Endothelial cell of umbilical vein (primary cell): ENCODE results near the gene NOXA1. TPM values are rescaled to one million over a fixed set of nuclear protein-coding genes. Genes with fewer than 3 reads are reported as not detected.
A peak's percentile ranks its signal among the peaks of the same experiment; 100 is the strongest.

Experiments used
- Bru-seq: library from RNA; stranded (reverse); fragments of 400-500 nt; gene quantifications from one replicate; lab custom pipeline; 2021; lab: Mats Ljungman, UMichigan
- BruChase-seq, 2 experiments: library from RNA; stranded (reverse); fragments of 400-500 nt; gene quantifications; one replicate each; lab custom pipeline; 2021; lab: Mats Ljungman, UMichigan
- BruUV-seq: library from RNA; stranded (reverse); fragments of 400-500 nt; replicated peaks from 2 replicates; lab custom pipeline; 2021; lab: Mats Ljungman, UMichigan
- CTCF ChIA-PET: fragments of 300-600, 350-600 bp; sonication (Branson Sonifier 250); formaldehyde crosslinking; loops from one replicate; lab custom pipeline; 2021; ENCODE audit warnings: antibody characterized with exemption, inconsistent platforms; lab: Charles Lee
- POLR2A ChIA-PET: fragments of 300-600, 350-600 bp; sonication (Branson Sonifier 250); formaldehyde crosslinking; loops from one replicate; lab custom pipeline; 2021; ENCODE audit warnings: antibody characterized with exemption, inconsistent platforms; lab: Charles Lee
- DNase-seq: peaks from one replicate; pipeline ENCODE4 v3.0.0-alpha.2; 2011; ENCODE audit warnings: low read depth, low spot score
- FAIRE-seq: peaks from 2 replicates; lab custom pipeline; 2011; peaks lifted over from hg19 to GRCh38; lab: Jason Lieb, UNC
- H2AFZ ChIP-seq: 2 replicates; pipeline ENCODE4 v1.6.0; 2012; ENCODE audit warnings: low read depth, low read length, control low read depth, inconsistent platforms
- H3K27ac ChIP-seq: 2 replicates; pipeline ENCODE4 v1.5.1; 2011; ENCODE audit warnings: low read depth, mild to moderate bottlenecking, control low read depth, low read length, moderate library complexity; ENCODE audit not compliant: insufficient read depth
- H3K27me3 ChIP-seq, 2 experiments: 2 replicates each; pipeline versions ENCODE4 v1.6.0 to v1.6.1; 2011; ENCODE audit warnings: low read length in 2 of 2, mixed read lengths in 1 of 2; ENCODE audit not compliant: control insufficient read depth in 2 of 2, insufficient read depth in 2 of 2
- H3K36me3 ChIP-seq, 2 experiments: 2 replicates in 1 of 2; 3 replicates in 1 of 2; pipeline ENCODE4 v1.5.1; 2011; ENCODE audit warnings: low read length in 2 of 2, mild to moderate bottlenecking in 1 of 2, moderate library complexity in 1 of 2; ENCODE audit not compliant: control insufficient read depth in 2 of 2, insufficient read depth in 2 of 2; ENCODE audit errors: extremely low read depth in 1 of 2
- H3K4me1 ChIP-seq: 3 replicates; pipeline ENCODE4 v1.5.1; 2011; ENCODE audit warnings: mild to moderate bottlenecking, low read length; ENCODE audit not compliant: control insufficient read depth, insufficient read depth; ENCODE audit errors: extremely low read depth
- H3K4me2 ChIP-seq: 2 replicates; pipeline ENCODE4 v1.6.1; 2011; ENCODE audit warnings: low read length, control low read depth, mixed read lengths; ENCODE audit not compliant: insufficient read depth
- H3K4me3 ChIP-seq, 3 experiments: fragments of 200-600 bp in 1 of 3; sonication (generic), shearing (Covaris generic) in 1 of 3; replicated peaks in 1 of 3; 2 replicates each; pipeline ENCODE4 v1.5.1; 2011 to 2016; ENCODE audit warnings: control low read depth in 3 of 3, low read length in 3 of 3, mild to moderate bottlenecking in 2 of 3, inconsistent platforms in 1 of 3, low read depth in 1 of 3, moderate library complexity in 1 of 3; ENCODE audit not compliant: insufficient read depth in 1 of 3
- H3K79me2 ChIP-seq: 2 replicates; pipeline ENCODE4 v1.6.0; 2012; ENCODE audit warnings: low read length, inconsistent platforms; ENCODE audit not compliant: control insufficient read depth, insufficient read depth
- H3K9ac ChIP-seq: replicated peaks from 2 replicates; pipeline ENCODE3; 2011; ENCODE audit warnings: low read length, control low read depth; ENCODE audit not compliant: insufficient read depth; ENCODE audit errors: extremely low read depth
- H3K9me1 ChIP-seq: replicated peaks from 3 replicates; pipeline ENCODE4 v1.6.0; 2011; ENCODE audit warnings: mild to moderate bottlenecking, low read length; ENCODE audit not compliant: control insufficient read depth, insufficient read depth; ENCODE audit errors: extremely low read depth
- H3K9me3 ChIP-seq: replicated peaks from 2 replicates; pipeline ENCODE4 v1.5.1; 2012; ENCODE audit warnings: low read length, inconsistent platforms; ENCODE audit not compliant: control insufficient read depth, insufficient read depth
- H4K20me1 ChIP-seq: replicated peaks from 2 replicates; pipeline ENCODE3; 2011; ENCODE audit warnings: mild to moderate bottlenecking, low read length; ENCODE audit not compliant: control insufficient read depth, insufficient read depth; ENCODE audit errors: extremely low read depth
- CTCF ChIP-seq, 2 donors: IDR thresholded peaks; 1 replicate in 1 of 2; 2 replicates in 1 of 2; pipeline ENCODE4 v1.5.1; 2011; ENCODE audit warnings: low read length in 2 of 2, mild to moderate bottlenecking in 2 of 2, moderate library complexity in 2 of 2, control low read depth in 1 of 2, inconsistent platforms in 1 of 2, low read depth in 1 of 2; ENCODE audit not compliant: insufficient read depth in 1 of 2; ENCODE audit errors: extremely low read depth in 1 of 2
- EZH2 ChIP-seq: IDR thresholded peaks from 2 replicates; pipeline ENCODE4 v1.6.1; 2012; ENCODE audit warnings: borderline replicate concordance, low read depth, mild to moderate bottlenecking, moderate library complexity, low read length, inconsistent platforms; ENCODE audit not compliant: severe bottlenecking
- MAX ChIP-seq: IDR thresholded peaks from 2 replicates; pipeline ENCODE4 v1.6.1; 2011; ENCODE audit not compliant: insufficient read depth, insufficient read length
- POLR2AphosphoS5 ChIP-seq: IDR thresholded peaks from 2 replicates; pipeline ENCODE4 v1.6.1; 2012; ENCODE audit warnings: low read depth, mild to moderate bottlenecking, control low read depth, low read length, moderate library complexity; ENCODE audit not compliant: insufficient read depth
- dilution Hi-C: fragments of 300-500 bp; cut with MboI; formaldehyde crosslinking; loops from one replicate; pipeline ENCODE4 v1.15.0; 2019; ENCODE audit warnings: low sequenced_read_pairs; ENCODE audit not compliant: extremely low pct_ligation_motif_present
- intact Hi-C: fragments of 100-400 bp; cut with micrococcal nuclease; formaldehyde crosslinking; loops from one replicate; pipeline ENCODE4 v1.10.0; 2022
- long read RNA-seq: library from polyadenylated mRNA; stranded (forward); transcript quantifications from one replicate; pipeline ENCODE4 v2.0.0, GENCODE V29; 2021
- polyA minus RNA-seq, 3 experiments: library from RNA; depleted of rRNA, polyadenylated mRNA; stranded (reverse); fragments of >200 nt; gene quantifications; 1 replicate in 1 of 3; 2 replicates in 2 of 3; pipeline ENCODE4 v1.2.3, GENCODE V29; 2011
- polyA plus RNA-seq, 4 experiments: library from polyadenylated mRNA; depleted of rRNA in 3 of 4; stranded (reverse) in 3 of 4; unstranded in 1 of 4; fragments of >200 nt; gene quantifications; 2 replicates each; pipeline versions ENCODE4 v1.2.1 to v1.2.3, GENCODE V29; 2011 to 2012; ENCODE audit warnings: missing spikeins in 1 of 4
- total RNA-seq: library from RNA; stranded (reverse); gene quantifications from 2 replicates; pipeline ENCODE4 v1.2.3, GENCODE V29; 2021

NOXA1 gene
- total RNA-seq (0.91 and 1.3 TPM in 2 replicates), polyA plus RNA-seq (0.40 and 0.51 TPM in 2 replicates), polyA minus RNA-seq (0.13 and 0.19 TPM in 2 replicates), Bru-seq, nascent RNA (percentile 30 among the genes with signal in this experiment), BruChase-seq, experiment 1, labeled RNA remaining after a 6-hour chase (percentile 23 among the genes with signal in this experiment), BruChase-seq, experiment 2, labeled RNA remaining after a 2-hour chase (percentile 22 among the genes with signal in this experiment)
- polyA plus RNA-seq (2011; cell fraction: cytosol; rRNA removed): 0.20 TPM in 1 of 2 replicates, not detected in the other
- 1.6 and 1.7 TPM in 2 replicates for polyA plus RNA-seq (2011; cell fraction: nucleus; rRNA removed)
- polyA plus RNA-seq (2012): 0.13 and 0.52 TPM in 2 replicates
- 1.8 TPM for polyA minus RNA-seq (2011; cell fraction: cytosol; rRNA and poly(A)+ RNA removed)
- polyA minus RNA-seq (2011; cell fraction: nucleus; rRNA and poly(A)+ RNA removed): 0.67 TPM in 1 of 2 replicates, not detected in the other
- long read RNA-seq, partial matches to known transcripts: 0 of 2 reads
- long read RNA-seq, other reads (novel, unspliced or antisense): 2 of 2 reads

GRCh38 chr9:137422604-137423513 is at the start of gene NOXA1, which contains the start of gene EXD3:
Gene NOXA1 (plus strand): TSS chr9:137423393. CDS start chr9:137423530, 137 bp downstream.
Gene EXD3 (minus strand): TSS chr9:137423162. CDS start chr9:137395357, 27,805 bp downstream.
- Histone ChIP-seq H2AFZ (peak within 1 kb of the TSS; percentile 85), H4K20me1 (no peaks in the 10 kb centered on the region), H3K4me3 (peak within 1 kb of the TSS; percentile 61 to 93 (median 92)), H3K9ac (peak within 1 kb of the TSS; percentile 75), H3K9me1 (no peaks in the 10 kb centered on the region), H3K27me3 (no peaks in the 10 kb centered on the region), H3K9me3 (no peaks in the 10 kb centered on the region), H3K4me2 (peak within 1 kb of the TSS; percentile 96), H3K4me1 (peaks cover 14% of the 10 kb centered on the region), H3K27ac (peak within 1 kb of the TSS; percentile 46), H3K79me2 (peaks cover 35% of the 10 kb centered on the region), H3K36me3 (no peaks in the 10 kb centered on the region)
- no TSS peak for BruUV-seq
- intact Hi-C loops: loop anchor here (1.0 to 10.0 kb wide), 2 partner anchors 22 to 102 kb away; no protein-coding TSS in a partner anchor
- dilution Hi-C loops: no loop called here
- ChIA-PET POLR2A (interaction anchor here (1.6 kb wide), 1 partner anchor 121 kb away, joined by 5 read pairs; the partner anchor contains the start of gene NRARP), CTCF (interaction anchor here (0.6 to 2.5 kb wide), 31 partner anchors 10 to 1696 kb away, joined by 3 to 31 read pairs (median 6); partner anchors contain the start of genes ENTPD8, NELFB, NRARP and NSMF)
- TF ChIP-seq MAX (no peak), EZH2 (no peak), CTCF (IDR thresholded peaks at IDR 0.05; ENCODE audit: extremely low read depth in 1 of 2, insufficient read depth in 1 of 2, low read depth in 1 of 2, low read length in 2 of 2) (peak; percentile 77), POLR2AphosphoS5 (peak; percentile 79)
- DNase-seq (peak; percentile 80), FAIRE-seq (peak; percentile 80)
